ENCODE data around the gene GSTM2. TPM values are rescaled to one million over a fixed set of nuclear protein-coding genes. Genes with fewer than 3 reads are reported as not detected.
A peak's percentile ranks its signal among the peaks of the same experiment; 100 is the strongest.

The GSTM2 gene
- 10 to 100 TPM in 2 of 6 donors, 1 to 10 TPM in 4; 3.9 to 14.5 (median 5.7) TPM for polyA plus RNA-seq (ENCODE audit: low read depth in 6 of 6)

- H3K27ac Mint-ChIP-seq = peak within 1 kb of the TSS in 2 of 6 donors; percentile 48 to 57
- H3K4me1 Mint-ChIP-seq = peaks cover 14 to 22% (median 18%) of the 10 kb centered on the region in 3 donors
- H3K36me3 Mint-ChIP-seq = no peaks in the 10 kb centered on the region
- H3K9me3 Mint-ChIP-seq = peaks cover 0 to 3% (median 0%) of the 10 kb centered on the region in 7 donors
- H3K4me3 Mint-ChIP-seq = peak within 1 kb of the TSS; percentile 60 to 89 (median 82)
- DNase-seq (peak; percentile 58), ATAC-seq (ENCODE audit: low read depth in 2 of 2) (peak; percentile 96 to 97)
- H3K27me3 Mint-ChIP-seq = no peaks in the 10 kb centered on the region
These were observed at the start of gene GSTM2 for GRCh38 chr1:109667452-109668122. GSTM2 (plus strand) TSS chr1:109668057; CDS start chr1:109668116, 59 bp downstream.

- ATAC-seq (ENCODE audit: low read depth in 2 of 2) (no peak), DNase-seq (no peak)
- Mint-ChIP-seq H3K27me3 (no peaks in the 10 kb centered on the region), H3K4me1 (peaks cover 59 to 67% (median 63%) of the 10 kb centered on the region in 3 donors), H3K4me3 (peak overlapping the region; percentile 93 to 99 (median 98)), H3K36me3 (no peaks in the 10 kb centered on the region), H3K9me3 (no peaks in the 10 kb centered on the region), H3K27ac (peak overlapping the region; percentile 89 to 98 (median 97))
These were observed 48.9 kb upstream of the GSTM2 start for GRCh38 chr1:109618661-109619575.

- Mint-ChIP-seq H3K27me3 (no peaks in the 10 kb centered on the region), H3K4me1 (peaks cover 66 to 76% (median 71%) of the 10 kb centered on the region in 3 donors), H3K36me3 (no peaks in the 10 kb centered on the region), H3K9me3 (no peaks in the 10 kb centered on the region), H3K4me3 (peak within 1 kb of the TSS; percentile 93 to 99 (median 98)), H3K27ac (peak within 1 kb of the TSS; percentile 89 to 98 (median 97))
- DNase-seq = peak; percentile 73
- peak; percentile 55 to 62 for ATAC-seq (ENCODE audit: low read depth in 2 of 2)
These were observed 48.1 kb upstream of the GSTM2 start, which contains the start of the genes AMPD2 and GNAT2 for GRCh38 chr1:109619576-109620400. AMPD2 (plus strand) TSS chr1:109619837; CDS start chr1:109621176, 1,339 bp downstream. GNAT2 (minus strand) TSS chr1:109619616; CDS start chr1:109612870, 6,746 bp downstream.

GRCh38 chr1:109620401-109620791 lies 47.5 kb upstream of the GSTM2 start:
- no peaks in the 10 kb centered on the region for H3K36me3 Mint-ChIP-seq
- peak overlapping the region; percentile 93 to 99 (median 98) for H3K4me3 Mint-ChIP-seq
- ATAC-seq (ENCODE audit: low read depth in 2 of 2) (no peak), DNase-seq (no peak)
- peaks cover 68 to 82% (median 69%) of the 10 kb centered on the region in 3 donors for H3K4me1 Mint-ChIP-seq
- no peaks in the 10 kb centered on the region for H3K9me3 Mint-ChIP-seq
- peak overlapping the region; percentile 86 to 97 (median 96) for H3K27ac Mint-ChIP-seq
- no peaks in the 10 kb centered on the region for H3K27me3 Mint-ChIP-seq

GRCh38 chr1:109620841-109621286 lies 47.0 kb upstream of the GSTM2 start:
- DNase-seq = peak; percentile 84
- H3K27me3 Mint-ChIP-seq = no peaks in the 10 kb centered on the region
- ATAC-seq (ENCODE audit: low read depth in 2 of 2) = peak; percentile 64 to 66
- peak overlapping the region; percentile 93 to 99 (median 98) for H3K4me3 Mint-ChIP-seq
- peak overlapping the region; percentile 67 to 97 (median 96) for H3K27ac Mint-ChIP-seq
- H3K4me1 Mint-ChIP-seq = peaks cover 64 to 82% (median 67%) of the 10 kb centered on the region in 3 donors
- no peaks in the 10 kb centered on the region for H3K9me3 Mint-ChIP-seq
- H3K36me3 Mint-ChIP-seq = peaks cover 0 to under 1% of the 10 kb centered on the region in 2 donors

- peak overlapping the region; percentile 42 to 97 (median 87) for H3K27ac Mint-ChIP-seq
- H3K36me3 Mint-ChIP-seq = peaks cover 0 to 7% of the 10 kb centered on the region in 2 donors
- peaks cover 57 to 81% (median 64%) of the 10 kb centered on the region in 3 donors for H3K4me1 Mint-ChIP-seq
- ATAC-seq (ENCODE audit: low read depth in 2 of 2) (no peak), DNase-seq (no peak)
- peak overlapping the region; percentile 93 to 99 (median 98) for H3K4me3 Mint-ChIP-seq
- H3K27me3 Mint-ChIP-seq = no peaks in the 10 kb centered on the region
- H3K9me3 Mint-ChIP-seq = no peaks in the 10 kb centered on the region
These were observed 46.3 kb upstream of the GSTM2 start for GRCh38 chr1:109621379-109622136.

- Mint-ChIP-seq H3K9me3 (no peaks in the 10 kb centered on the region), H3K27me3 (no peaks in the 10 kb centered on the region), H3K36me3 (peaks cover 0 to 10% of the 10 kb centered on the region in 2 donors), H3K4me3 (peak overlapping the region in 7 of 8 donors; percentile 93 to 99 (median 98)), H3K4me1 (peaks cover 57 to 79% (median 61%) of the 10 kb centered on the region in 3 donors), H3K27ac (peak overlapping the region in 5 of 6 donors; percentile 42 to 97 (median 81))
- DNase-seq (no peak), ATAC-seq (ENCODE audit: low read depth in 2 of 2) (no peak)
These were observed 45.5 kb upstream of the GSTM2 start for GRCh38 chr1:109622137-109622892.

GRCh38 chr1:109622895-109623294 lies 45.0 kb upstream of the GSTM2 start:
- H3K27me3 Mint-ChIP-seq = no peaks in the 10 kb centered on the region
- peaks cover 57 to 79% (median 65%) of the 10 kb centered on the region in 3 donors for H3K4me1 Mint-ChIP-seq
- H3K27ac Mint-ChIP-seq = peak overlapping the region in 3 of 6 donors; percentile 42 to 78 (median 48)
- no peaks in the 10 kb centered on the region for H3K9me3 Mint-ChIP-seq
- no peak for ATAC-seq (ENCODE audit: low read depth in 2 of 2)
- DNase-seq = no peak
- H3K4me3 Mint-ChIP-seq = peak overlapping the region in 7 of 8 donors; percentile 59 to 99 (median 84)
- peaks cover 0 to 15% of the 10 kb centered on the region in 2 donors for H3K36me3 Mint-ChIP-seq

GRCh38 chr1:109623601-109624161 lies 44.2 kb upstream of the GSTM2 start:
- DNase-seq (no peak), ATAC-seq (ENCODE audit: low read depth in 2 of 2) (no peak)
- peaks cover 53 to 74% (median 62%) of the 10 kb centered on the region in 3 donors for H3K4me1 Mint-ChIP-seq
- no peaks in the 10 kb centered on the region for H3K9me3 Mint-ChIP-seq
- H3K36me3 Mint-ChIP-seq = peaks cover 0 to 20% of the 10 kb centered on the region in 2 donors
- peak overlapping the region; percentile 76 to 92 (median 85) for H3K27ac Mint-ChIP-seq
- H3K27me3 Mint-ChIP-seq = no peaks in the 10 kb centered on the region
- H3K4me3 Mint-ChIP-seq = peak overlapping the region; percentile 35 to 99 (median 84)

GRCh38 chr1:109624201-109625010 lies 43.5 kb upstream of the GSTM2 start:
- peak; percentile 53 for DNase-seq
- Mint-ChIP-seq H3K36me3 (peaks cover 0 to 24% of the 10 kb centered on the region in 2 donors), H3K4me1 (peaks cover 47 to 68% (median 57%) of the 10 kb centered on the region in 3 donors), H3K4me3 (peak overlapping the region; percentile 66 to 99 (median 83)), H3K27ac (peak overlapping the region in 5 of 6 donors; percentile 78 to 92 (median 86)), H3K9me3 (no peaks in the 10 kb centered on the region), H3K27me3 (no peaks in the 10 kb centered on the region)
- ATAC-seq (ENCODE audit: low read depth in 2 of 2) = peak; percentile 43 to 45
